ENCODE results near the gene NDUFA13.

The NDUFA13 gene

GRCh38 chr19:19502808-19503602 lies 13.0 kb upstream of the NDUFA13 start:
- Histone ChIP-seq H2AFZ (ENCODE audit: insufficient read depth, low read length, poor library complexity) (no peak overlapping the region), H3K4ac (ENCODE audit: low read depth, low read length) (no peak overlapping the region), H3K27ac (ENCODE audit: low read depth, low read length) (no peak overlapping the region)

GRCh38 chr19:19504754-19505668 lies 11.0 kb upstream of the NDUFA13 start:
- H3K23ac ChIP-seq (ENCODE audit: low read length) = no peak overlapping the region
- no CpG with 5 or more reads among the region's 23 CpGs for WGBS (ENCODE audit: extremely low coverage, insufficient coverage, insufficient read length)
- no peak for DNase-seq
- H3K4me2 ChIP-seq (ENCODE audit: low read length) = no peak overlapping the region
- no peaks in the 10 kb centered on the region for H3K27me3 ChIP-seq (ENCODE audit: insufficient read depth, low read length)
- no peak overlapping the region for H2BK5ac ChIP-seq (ENCODE audit: low read depth, low read length, poor library complexity)
- H4K91ac ChIP-seq (ENCODE audit: low read depth, low read length) = no peak overlapping the region
- no peak overlapping the region for H3K18ac ChIP-seq (ENCODE audit: low read length)
- no peak overlapping the region for H4K8ac ChIP-seq (ENCODE audit: low read depth, low read length)
- no peak overlapping the region for H4K12ac ChIP-seq (ENCODE audit: low read depth, low read length)
- H3K27ac ChIP-seq (ENCODE audit: low read depth, low read length) = no peak overlapping the region
- H2BK120ac ChIP-seq (ENCODE audit: insufficient read depth, low read length, poor library complexity) = no peak overlapping the region
- no peak overlapping the region for H3K4me3 ChIP-seq (ENCODE audit: low read depth, low read length)
- no peak overlapping the region for H3K14ac ChIP-seq (ENCODE audit: low read length)
- H3K9me3 ChIP-seq (ENCODE audit: insufficient read depth, low read depth, low read length) = peaks cover 1% of the 10 kb centered on the region
- H3K4me1 ChIP-seq (ENCODE audit: control insufficient read depth in 1 of 2, insufficient read depth in 2 of 2, low read length in 2 of 2) = no peaks in the 10 kb centered on the region
- no peaks in the 10 kb centered on the region for H3K79me1 ChIP-seq (ENCODE audit: low read length)
- H3K36me3 ChIP-seq (ENCODE audit: control insufficient read depth in 1 of 2, insufficient read depth in 2 of 2, low read length in 2 of 2) = peaks cover 74 to 77% of the 10 kb centered on the region in 2 experiments
- H3K79me2 ChIP-seq (ENCODE audit: control insufficient read depth, insufficient read depth, low read length, poor library complexity) = no peaks in the 10 kb centered on the region
- H3K9ac ChIP-seq (ENCODE audit: low read length) = no peak overlapping the region
- H2AK5ac ChIP-seq (ENCODE audit: low read length) = no peak overlapping the region
- H3K4ac ChIP-seq (ENCODE audit: low read depth, low read length) = no peak overlapping the region
- no peak overlapping the region for H2AFZ ChIP-seq (ENCODE audit: insufficient read depth, low read length, poor library complexity)
- no peak overlapping the region for H2BK12ac ChIP-seq (ENCODE audit: low read length)

More at GRCh38 chr19:19502808-19503602, 13.0 kb upstream of the NDUFA13 start:
- no peak overlapping the region for H4K12ac ChIP-seq (ENCODE audit: low read depth, low read length)
- no CpG with 5 or more reads among the region's 18 CpGs for WGBS (ENCODE audit: extremely low coverage, insufficient coverage, insufficient read length)
- H4K91ac ChIP-seq (ENCODE audit: low read depth, low read length) = no peak overlapping the region
- no peak overlapping the region for H2AK5ac ChIP-seq (ENCODE audit: low read length)
- no peak overlapping the region for H3K9ac ChIP-seq (ENCODE audit: low read length)
- no peak overlapping the region for H2BK5ac ChIP-seq (ENCODE audit: low read depth, low read length, poor library complexity)
- no peaks in the 10 kb centered on the region for H3K79me1 ChIP-seq (ENCODE audit: low read length)
- H3K4me1 ChIP-seq (ENCODE audit: control insufficient read depth in 1 of 2, insufficient read depth in 2 of 2, low read length in 2 of 2) = no peaks in the 10 kb centered on the region
- H3K9me3 ChIP-seq (ENCODE audit: insufficient read depth, low read depth, low read length) = peaks cover 1% of the 10 kb centered on the region
- H3K27me3 ChIP-seq (ENCODE audit: insufficient read depth, low read length) = no peaks in the 10 kb centered on the region
- no peak overlapping the region for H3K23ac ChIP-seq (ENCODE audit: low read length)
- H4K8ac ChIP-seq (ENCODE audit: low read depth, low read length) = no peak overlapping the region
- no peaks in the 10 kb centered on the region for H3K79me2 ChIP-seq (ENCODE audit: control insufficient read depth, insufficient read depth, low read length, poor library complexity)
- no peak overlapping the region for H2BK12ac ChIP-seq (ENCODE audit: low read length)
- no peak for DNase-seq
- no peak overlapping the region for H3K14ac ChIP-seq (ENCODE audit: low read length)
- no peak overlapping the region for H3K4me2 ChIP-seq (ENCODE audit: low read length)
- no peak overlapping the region for H3K18ac ChIP-seq (ENCODE audit: low read length)
- H2BK120ac ChIP-seq (ENCODE audit: insufficient read depth, low read length, poor library complexity) = no peak overlapping the region
- peaks cover 87 to 94% of the 10 kb centered on the region in 2 experiments for H3K36me3 ChIP-seq (ENCODE audit: control insufficient read depth in 1 of 2, insufficient read depth in 2 of 2, low read length in 2 of 2)
- no peak overlapping the region for H3K4me3 ChIP-seq (ENCODE audit: low read depth, low read length)

- WGBS (ENCODE audit: extremely low coverage, insufficient coverage, insufficient read length) = no CpG with 5 or more reads among the region's 27 CpGs
- H3K9ac ChIP-seq (ENCODE audit: low read length) = no peak overlapping the region
- H4K91ac ChIP-seq (ENCODE audit: low read depth, low read length) = no peak overlapping the region
Measured at GRCh38 chr19:19505669-19506326, 10.2 kb upstream of the NDUFA13 start.

GRCh38 chr19:19506592-19506991 lies 9.4 kb upstream of the NDUFA13 start:
- no peaks in the 10 kb centered on the region for H3K79me1 ChIP-seq (ENCODE audit: low read length)
- no peaks in the 10 kb centered on the region for H3K9me3 ChIP-seq (ENCODE audit: insufficient read depth, low read depth, low read length)
- no peak overlapping the region for H3K9ac ChIP-seq (ENCODE audit: low read length)
- H2BK5ac ChIP-seq (ENCODE audit: low read depth, low read length, poor library complexity) = no peak overlapping the region
- peaks cover 60 to 62% of the 10 kb centered on the region in 2 experiments for H3K36me3 ChIP-seq (ENCODE audit: control insufficient read depth in 1 of 2, insufficient read depth in 2 of 2, low read length in 2 of 2)
- no peaks in the 10 kb centered on the region for H3K79me2 ChIP-seq (ENCODE audit: control insufficient read depth, insufficient read depth, low read length, poor library complexity)
- no peak overlapping the region for H4K12ac ChIP-seq (ENCODE audit: low read depth, low read length)
- no peak overlapping the region for H3K23ac ChIP-seq (ENCODE audit: low read length)
- H4K8ac ChIP-seq (ENCODE audit: low read depth, low read length) = no peak overlapping the region
- no CpG with 5 or more reads among the region's 12 CpGs for WGBS (ENCODE audit: extremely low coverage, insufficient coverage, insufficient read length)
- no peak overlapping the region for H2AK5ac ChIP-seq (ENCODE audit: low read length)
- H3K4ac ChIP-seq (ENCODE audit: low read depth, low read length) = no peak overlapping the region
- H2BK12ac ChIP-seq (ENCODE audit: low read length) = no peak overlapping the region
- DNase-seq = no peak
- H3K18ac ChIP-seq (ENCODE audit: low read length) = no peak overlapping the region
- H3K14ac ChIP-seq (ENCODE audit: low read length) = no peak overlapping the region
- H2AFZ ChIP-seq (ENCODE audit: insufficient read depth, low read length, poor library complexity) = no peak overlapping the region
- H4K91ac ChIP-seq (ENCODE audit: low read depth, low read length) = no peak overlapping the region
- H3K4me2 ChIP-seq (ENCODE audit: low read length) = no peak overlapping the region
- no peak overlapping the region for H3K27ac ChIP-seq (ENCODE audit: low read depth, low read length)
- no peak overlapping the region for H3K4me3 ChIP-seq (ENCODE audit: low read depth, low read length)
- H3K27me3 ChIP-seq (ENCODE audit: insufficient read depth, low read length) = no peaks in the 10 kb centered on the region
- no peaks in the 10 kb centered on the region for H3K4me1 ChIP-seq (ENCODE audit: control insufficient read depth in 1 of 2, insufficient read depth in 2 of 2, low read length in 2 of 2)
- no peak overlapping the region for H2BK120ac ChIP-seq (ENCODE audit: insufficient read depth, low read length, poor library complexity)

More at GRCh38 chr19:19505669-19506326, 10.2 kb upstream of the NDUFA13 start:
- no peak overlapping the region for H3K14ac ChIP-seq (ENCODE audit: low read length)
- DNase-seq = no peak
- no peak overlapping the region for H2AFZ ChIP-seq (ENCODE audit: insufficient read depth, low read length, poor library complexity)
- no peak overlapping the region for H4K8ac ChIP-seq (ENCODE audit: low read depth, low read length)
- no peak overlapping the region for H3K27ac ChIP-seq (ENCODE audit: low read depth, low read length)
- no peak overlapping the region for H3K23ac ChIP-seq (ENCODE audit: low read length)
- H3K4ac ChIP-seq (ENCODE audit: low read depth, low read length) = no peak overlapping the region
- no peak overlapping the region for H2BK120ac ChIP-seq (ENCODE audit: insufficient read depth, low read length, poor library complexity)
- no peaks in the 10 kb centered on the region for H3K79me1 ChIP-seq (ENCODE audit: low read length)
- no peaks in the 10 kb centered on the region for H3K9me3 ChIP-seq (ENCODE audit: insufficient read depth, low read depth, low read length)
- no peak overlapping the region for H3K4me3 ChIP-seq (ENCODE audit: low read depth, low read length)
- no peak overlapping the region for H3K4me2 ChIP-seq (ENCODE audit: low read length)
- H3K18ac ChIP-seq (ENCODE audit: low read length) = no peak overlapping the region
- no peaks in the 10 kb centered on the region for H3K79me2 ChIP-seq (ENCODE audit: control insufficient read depth, insufficient read depth, low read length, poor library complexity)
- H3K27me3 ChIP-seq (ENCODE audit: insufficient read depth, low read length) = no peaks in the 10 kb centered on the region
- H2BK12ac ChIP-seq (ENCODE audit: low read length) = no peak overlapping the region
- H3K36me3 ChIP-seq (ENCODE audit: control insufficient read depth in 1 of 2, insufficient read depth in 2 of 2, low read length in 2 of 2) = peaks cover 67 to 70% of the 10 kb centered on the region in 2 experiments
- H4K12ac ChIP-seq (ENCODE audit: low read depth, low read length) = no peak overlapping the region
- no peak overlapping the region for H2AK5ac ChIP-seq (ENCODE audit: low read length)
- H2BK5ac ChIP-seq (ENCODE audit: low read depth, low read length, poor library complexity) = no peak overlapping the region
- H3K4me1 ChIP-seq (ENCODE audit: control insufficient read depth in 1 of 2, insufficient read depth in 2 of 2, low read length in 2 of 2) = no peaks in the 10 kb centered on the region
